ENCODE data around the gene ROBO1. TPM values are rescaled to one million over a fixed set of nuclear protein-coding genes. Genes with fewer than 3 reads are reported as not detected.

ROBO1 gene
- polyA plus RNA-seq, 1 donor (not counting 4 experiments of a cell fraction or from before 2014, with no cell fraction given), result 27.1 TPM

DNA sequence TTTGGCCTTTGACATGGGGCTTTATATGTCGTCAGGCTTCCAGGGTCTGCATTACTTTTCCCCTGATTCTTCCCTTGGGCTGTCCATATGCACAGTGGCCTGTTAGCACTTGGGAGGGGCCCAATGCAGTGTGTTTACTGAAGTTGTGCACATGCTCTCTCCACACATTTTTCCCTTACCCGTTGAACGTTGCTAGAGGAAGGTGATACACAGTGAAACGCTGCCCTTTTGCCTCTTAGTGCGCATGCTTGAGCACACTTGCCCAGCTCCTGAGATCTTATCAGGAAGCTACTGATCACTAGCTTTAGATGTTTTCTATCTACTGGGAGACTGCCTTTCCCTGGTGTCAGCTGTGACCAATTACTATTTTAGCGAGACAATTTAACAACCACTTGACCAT lies 1198.0 kb downstream of the ROBO1 start:
- H3K4me1 ChIP-seq (ENCODE audit: control insufficient read depth, extremely low read depth, insufficient read depth, low read length), result peaks cover 14% of the 10 kb centered on the region
- FAIRE-seq, result peak; percentile 5

DNA sequence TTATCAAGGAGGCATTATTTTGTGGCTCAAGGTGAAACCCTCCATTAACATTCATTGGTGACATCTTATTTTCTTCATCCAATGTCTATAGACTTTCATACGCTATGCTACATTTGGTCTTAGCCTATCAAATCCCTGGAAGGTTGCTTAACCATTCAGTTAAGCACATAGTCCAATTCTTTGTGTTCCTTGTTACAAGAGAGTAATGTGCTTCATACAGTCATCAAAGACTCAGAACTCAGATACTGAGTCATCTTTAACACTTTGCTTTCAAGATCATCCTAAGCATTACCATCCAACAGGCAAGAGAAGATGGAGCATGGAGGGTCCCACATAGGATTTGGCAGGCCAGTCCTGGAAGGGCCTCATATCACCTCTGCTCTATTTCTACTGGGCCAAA lies 1202.1 kb downstream of the ROBO1 start:
- peak; percentile 55 for FAIRE-seq
- Histone ChIP-seq H3K4me3 (ENCODE audit: control insufficient read depth in 2 of 3, extremely low read depth in 1 of 3, insufficient read depth in 2 of 3, low read depth in 1 of 3, low read length in 3 of 3) (no peak overlapping the region), H3K4me2 (ENCODE audit: control insufficient read depth, extremely low read depth, insufficient read depth, low read depth, low read length) (no peak overlapping the region), H3K79me2 (ENCODE audit: control insufficient read depth, insufficient read depth, low read length) (no peaks in the 10 kb centered on the region), H3K27ac (ENCODE audit: control insufficient read depth, insufficient read depth, low read length) (no peak overlapping the region), H3K4me1 (ENCODE audit: control insufficient read depth, extremely low read depth, insufficient read depth, low read length) (peaks cover 4% of the 10 kb centered on the region), H3K9ac (ENCODE audit: control insufficient read depth, extremely low read depth, insufficient read depth, low read length) (no peak overlapping the region), H3K36me3 (ENCODE audit: control insufficient read depth in 2 of 2, extremely low read depth in 1 of 2, insufficient read depth in 2 of 2, low read length in 2 of 2) (no peaks in the 10 kb centered on the region), H2AFZ (ENCODE audit: control insufficient read depth, low read length) (no peak overlapping the region), H3K27me3 (ENCODE audit: control insufficient read depth, extremely low read depth, insufficient read depth, low read length) (no peaks in the 10 kb centered on the region), H3K9me3 (ENCODE audit: control insufficient read depth, low read depth, low read length) (peaks cover 2% of the 10 kb centered on the region), H4K20me1 (ENCODE audit: control insufficient read depth, extremely low read depth, insufficient read depth, low read length) (no peaks in the 10 kb centered on the region), H3K9me1 (ENCODE audit: control insufficient read depth, extremely low read depth, insufficient read depth, low read length) (no peaks in the 10 kb centered on the region)
- DNase-seq (ENCODE audit: low read depth, low spot score), result no peak
- TF ChIP-seq, protein P1, sequence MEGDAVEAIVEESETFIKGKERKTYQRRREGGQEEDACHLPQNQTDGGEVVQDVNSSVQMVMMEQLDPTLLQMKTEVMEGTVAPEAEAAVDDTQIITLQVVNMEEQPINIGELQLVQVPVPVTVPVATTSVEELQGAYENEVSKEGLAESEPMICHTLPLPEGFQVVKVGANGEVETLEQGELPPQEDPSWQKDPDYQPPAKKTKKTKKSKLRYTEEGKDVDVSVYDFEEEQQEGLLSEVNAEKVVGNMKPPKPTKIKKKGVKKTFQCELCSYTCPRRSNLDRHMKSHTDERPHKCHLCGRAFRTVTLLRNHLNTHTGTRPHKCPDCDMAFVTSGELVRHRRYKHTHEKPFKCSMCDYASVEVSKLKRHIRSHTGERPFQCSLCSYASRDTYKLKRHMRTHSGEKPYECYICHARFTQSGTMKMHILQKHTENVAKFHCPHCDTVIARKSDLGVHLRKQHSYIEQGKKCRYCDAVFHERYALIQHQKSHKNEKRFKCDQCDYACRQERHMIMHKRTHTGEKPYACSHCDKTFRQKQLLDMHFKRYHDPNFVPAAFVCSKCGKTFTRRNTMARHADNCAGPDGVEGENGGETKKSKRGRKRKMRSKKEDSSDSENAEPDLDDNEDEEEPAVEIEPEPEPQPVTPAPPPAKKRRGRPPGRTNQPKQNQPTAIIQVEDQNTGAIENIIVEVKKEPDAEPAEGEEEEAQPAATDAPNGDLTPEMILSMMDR (optimal IDR thresholded peaks at IDR 0.05 in 1 of 3, IDR thresholded peaks at IDR 0.05 in 1 of 3, conservative IDR thresholded peaks at IDR 0.05 in 1 of 3; ENCODE audit: extremely low read depth in 1 of 3, insufficient read depth in 2 of 3, low read length in 3 of 3), result no peak
- no peak for TF ChIP-seq EZH2 (IDR thresholded peaks at IDR 0.05; ENCODE audit: low read length)
- dilution Hi-C loops (cut with MboI; ENCODE audit: extremely low pct_ligation_motif_present, low sequenced_read_pairs), result no loop called here

More for the DNA sequence above, 1198.0 kb downstream of the ROBO1 start:
- H3K27ac ChIP-seq (ENCODE audit: control insufficient read depth, insufficient read depth, low read length), result no peak overlapping the region
- H2AFZ ChIP-seq (ENCODE audit: control insufficient read depth, low read length), result no peak overlapping the region
- H3K36me3 ChIP-seq (ENCODE audit: control insufficient read depth in 2 of 2, extremely low read depth in 1 of 2, insufficient read depth in 2 of 2, low read length in 2 of 2), result no peaks in the 10 kb centered on the region
- peaks cover 2% of the 10 kb centered on the region for H3K9me3 ChIP-seq (ENCODE audit: control insufficient read depth, low read depth, low read length)
- no peak for TF ChIP-seq EZH2 (IDR thresholded peaks at IDR 0.05; ENCODE audit: low read length)
- TF ChIP-seq, protein P1 (optimal IDR thresholded peaks at IDR 0.05 in 1 of 3, IDR thresholded peaks at IDR 0.05 in 1 of 3, conservative IDR thresholded peaks at IDR 0.05 in 1 of 3; ENCODE audit: extremely low read depth in 1 of 3, insufficient read depth in 2 of 3, low read length in 3 of 3), result no peak
- H3K9me1 ChIP-seq (ENCODE audit: control insufficient read depth, extremely low read depth, insufficient read depth, low read length), result no peaks in the 10 kb centered on the region
- no peak for DNase-seq (ENCODE audit: low read depth, low spot score)
- H3K4me2 ChIP-seq (ENCODE audit: control insufficient read depth, extremely low read depth, insufficient read depth, low read depth, low read length), result no peak overlapping the region
- H3K27me3 ChIP-seq (ENCODE audit: control insufficient read depth, extremely low read depth, insufficient read depth, low read length), result no peaks in the 10 kb centered on the region
- H4K20me1 ChIP-seq (ENCODE audit: control insufficient read depth, extremely low read depth, insufficient read depth, low read length), result no peaks in the 10 kb centered on the region
- no peak overlapping the region for H3K9ac ChIP-seq (ENCODE audit: control insufficient read depth, extremely low read depth, insufficient read depth, low read length)
- dilution Hi-C loops (cut with MboI; ENCODE audit: extremely low pct_ligation_motif_present, low sequenced_read_pairs), result no loop called here
- H3K79me2 ChIP-seq (ENCODE audit: control insufficient read depth, insufficient read depth, low read length), result no peaks in the 10 kb centered on the region
- no peak overlapping the region for H3K4me3 ChIP-seq (ENCODE audit: control insufficient read depth in 2 of 3, extremely low read depth in 1 of 3, insufficient read depth in 2 of 3, low read depth in 1 of 3, low read length in 3 of 3)
